Right kidney (tissue), 1 donor: Measurements from ENCODE around the gene ZBTB42.

Source experiments
- DNase-seq: peaks from one replicate; pipeline ENCODE4 v3.0.0-alpha.2; 2016

The ZBTB42 gene

DNA sequence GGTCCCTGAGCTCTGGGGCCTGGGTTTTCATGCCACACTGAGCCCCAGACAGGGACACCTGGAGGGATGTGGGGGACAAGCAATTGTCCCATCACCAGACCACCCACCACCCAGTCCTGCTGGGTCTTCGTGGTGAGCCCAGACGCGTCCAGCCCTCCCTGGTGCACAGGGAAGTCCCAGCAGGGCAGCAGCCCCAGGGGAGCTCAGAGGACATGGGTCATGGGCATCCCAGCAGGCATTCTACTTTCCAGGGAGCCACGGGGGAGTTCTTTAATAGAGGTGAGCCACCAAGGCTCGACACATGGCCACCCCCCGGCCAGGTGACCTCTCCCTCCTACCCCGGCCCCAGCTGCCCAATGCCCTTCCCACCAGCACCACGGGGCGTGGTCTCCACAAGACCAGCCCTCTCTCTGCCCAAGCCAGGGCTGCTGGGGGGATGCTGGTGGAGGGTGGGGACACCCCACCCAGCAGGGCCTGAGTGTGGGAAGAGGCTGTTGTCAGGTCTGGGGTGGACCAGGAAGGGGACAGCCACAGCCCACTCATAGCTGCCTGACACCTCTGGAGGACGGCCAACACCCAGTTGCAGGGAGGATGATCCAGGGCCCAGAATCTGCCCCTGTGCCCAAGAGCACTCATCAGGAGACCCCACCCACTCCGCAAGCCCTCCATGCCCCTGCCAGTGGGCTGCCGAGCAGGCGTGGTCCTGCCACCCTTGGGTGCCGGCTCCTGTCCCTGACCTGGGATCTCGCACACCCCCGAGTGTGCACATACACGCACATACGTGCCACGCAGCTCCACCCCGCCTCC is 19.4 kb upstream of the ZBTB42 start:
- DNase-seq: no peak

DNA sequence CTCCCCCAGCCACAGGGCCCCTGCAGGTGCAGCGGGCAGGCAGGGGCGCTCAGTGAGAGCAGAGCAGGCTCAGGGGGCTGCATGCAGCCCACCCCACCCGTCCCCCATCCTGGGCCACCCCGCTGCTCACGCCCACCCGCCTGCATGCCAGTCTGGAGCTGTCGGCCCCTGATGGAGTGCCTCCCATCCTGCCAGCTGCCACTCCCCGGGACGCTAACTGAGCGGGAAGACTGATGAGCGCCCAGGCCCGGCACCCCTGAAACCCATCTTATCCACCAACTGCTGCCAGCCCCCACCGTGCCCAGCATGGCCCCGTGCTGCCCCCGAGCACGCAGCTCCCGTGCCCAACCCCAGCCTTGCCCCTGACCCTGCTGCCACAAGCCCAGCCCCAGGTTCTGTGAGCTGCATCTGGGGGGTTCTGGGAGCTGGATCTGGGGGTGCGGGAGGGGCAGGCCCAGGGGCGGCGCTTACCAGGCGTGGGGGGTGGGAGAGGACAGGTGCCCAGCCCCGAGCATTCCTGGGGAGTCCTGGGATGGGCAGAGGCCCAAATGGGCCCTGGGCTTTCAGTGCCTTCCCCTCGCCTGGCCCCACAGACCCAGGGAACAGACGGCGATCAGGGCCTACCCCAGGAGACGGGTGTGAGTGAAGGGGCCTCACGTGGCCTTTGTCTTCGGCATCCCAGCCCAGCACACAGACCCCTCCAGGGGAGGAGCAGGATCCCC is 18.7 kb upstream of the ZBTB42 start:
- DNase-seq: no peak

DNA sequence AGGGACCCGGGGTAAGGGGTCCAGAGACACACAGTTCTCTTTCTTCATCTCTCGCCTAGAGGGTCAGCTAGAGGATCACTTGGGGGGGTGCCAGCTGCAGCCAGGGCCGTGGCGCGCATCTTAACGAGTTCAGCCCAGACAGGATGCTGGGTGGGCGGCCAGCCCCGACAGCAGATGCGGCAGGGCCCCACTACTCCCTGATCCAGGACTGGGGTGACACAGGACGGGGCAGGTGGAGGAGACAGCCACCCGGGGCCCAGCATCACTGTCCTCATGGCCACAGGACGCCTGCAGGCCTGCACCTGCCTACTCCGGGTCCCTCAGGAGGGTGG is 18.1 kb upstream of the ZBTB42 start:
- DNase-seq: no peak

DNA sequence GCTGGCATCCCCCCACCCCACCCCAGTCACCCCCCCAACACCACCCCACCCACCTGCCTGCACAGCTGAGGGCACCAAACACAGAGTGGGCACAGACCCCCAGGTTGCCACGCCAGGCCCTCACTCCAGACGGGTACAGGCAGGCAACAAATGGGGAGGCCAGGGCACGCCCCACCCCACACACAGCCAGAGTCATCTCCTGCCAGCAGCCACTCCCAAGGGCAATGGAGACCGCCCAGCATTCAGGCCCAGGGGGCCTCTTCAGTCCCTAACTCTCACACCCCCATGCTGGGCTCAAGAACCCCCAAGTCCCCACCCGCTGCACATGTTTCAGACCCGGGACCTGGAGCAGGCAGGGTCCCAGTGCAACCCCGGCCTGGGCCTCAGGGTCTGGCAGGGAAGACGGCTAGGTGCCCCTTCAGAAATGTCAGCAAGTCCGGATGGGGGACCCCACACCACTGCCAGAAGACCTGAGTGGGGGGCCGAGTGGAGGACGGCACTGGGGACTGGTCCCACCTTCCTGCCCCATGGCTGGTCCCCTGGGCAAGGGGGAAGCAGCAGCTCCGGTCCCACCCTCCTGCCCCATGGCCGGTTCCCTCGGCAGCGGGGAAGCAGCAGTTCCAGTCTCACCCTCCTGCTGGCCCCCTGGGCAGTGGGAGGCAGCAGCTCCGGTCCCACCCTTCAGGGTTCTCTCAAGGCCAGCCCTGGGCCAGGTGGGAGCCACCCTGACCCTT is 17.2 kb upstream of the ZBTB42 start:
- DNase-seq: no peak

DNA sequence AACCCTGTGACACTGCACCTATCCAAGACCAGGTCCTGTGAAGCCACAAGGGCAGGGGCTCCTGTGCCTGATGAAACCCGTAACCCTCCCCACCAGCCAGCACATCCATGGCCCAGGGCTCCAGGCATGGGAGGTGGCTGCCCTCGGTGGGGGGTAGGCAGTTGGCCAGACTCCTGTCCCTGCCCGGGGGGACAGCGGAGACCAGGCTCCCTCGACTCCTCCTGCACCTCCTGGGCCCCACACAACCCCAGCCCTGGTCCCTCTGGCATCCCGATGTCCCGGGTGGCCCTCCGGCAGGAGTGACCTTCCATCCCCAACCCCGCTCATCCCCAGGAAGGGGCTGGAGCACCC is 16.7 kb upstream of the ZBTB42 start:
- DNase-seq: no peak

DNA sequence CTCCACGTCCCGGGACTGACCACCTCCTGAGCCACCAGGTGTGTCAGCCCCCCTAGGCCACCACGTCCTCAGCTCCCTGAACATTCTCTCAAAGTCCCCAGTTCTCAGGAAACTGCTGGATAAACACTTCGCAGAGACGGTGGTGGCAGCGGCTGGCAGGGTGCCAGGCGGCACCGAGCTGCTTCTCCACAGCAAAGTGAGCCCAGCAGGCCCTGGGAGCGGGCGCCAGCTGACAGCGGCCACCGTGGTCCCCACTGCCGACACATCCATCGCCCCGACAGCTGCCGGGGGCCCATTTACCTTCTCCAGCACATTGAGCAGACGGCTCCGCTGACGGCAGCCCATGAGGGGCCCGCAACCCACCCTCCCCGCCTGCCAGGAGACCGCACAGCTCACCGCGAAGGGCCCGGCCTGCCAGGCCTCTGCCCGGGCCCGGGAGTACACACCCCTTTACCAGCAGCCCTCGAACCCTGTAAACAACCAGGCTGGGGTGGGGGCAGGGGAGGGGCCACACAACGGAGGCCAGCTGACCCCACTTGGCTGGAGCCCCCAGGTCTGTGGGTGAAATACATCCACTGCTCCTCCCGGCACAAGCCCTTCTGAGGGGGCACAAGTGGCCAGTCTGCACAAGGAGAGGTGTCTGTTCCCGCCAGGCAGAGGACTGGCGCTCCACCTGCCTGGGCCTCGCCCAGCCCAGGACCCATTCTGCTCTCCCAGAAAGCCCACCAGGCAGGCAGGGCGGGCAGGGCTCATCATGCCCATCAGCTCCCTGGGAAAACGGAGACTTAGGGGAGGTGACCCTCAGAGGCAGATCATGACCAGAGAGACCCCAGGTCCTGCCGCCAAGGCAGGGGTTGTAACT is 15.8 kb upstream of the ZBTB42 start:
- DNase-seq: no peak

DNA sequence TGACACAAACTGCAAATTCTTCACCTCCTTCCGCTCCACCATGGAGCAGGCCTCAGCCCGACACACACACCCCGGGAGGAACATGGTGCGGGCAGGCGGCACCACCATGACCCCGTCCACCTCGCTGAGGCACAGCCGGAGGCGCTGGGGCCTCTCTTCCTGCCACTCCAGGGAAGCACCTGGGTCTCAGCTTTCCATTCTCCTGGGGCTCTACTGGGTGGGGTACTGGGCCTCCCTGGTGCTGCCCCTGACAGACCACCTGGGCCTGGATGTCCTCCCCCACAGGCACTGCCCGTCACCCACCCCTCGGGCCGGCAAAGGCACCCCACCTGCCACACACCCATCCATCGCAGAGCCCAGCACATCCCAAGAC is 15.2 kb upstream of the ZBTB42 start:
- DNase-seq: no peak

DNA sequence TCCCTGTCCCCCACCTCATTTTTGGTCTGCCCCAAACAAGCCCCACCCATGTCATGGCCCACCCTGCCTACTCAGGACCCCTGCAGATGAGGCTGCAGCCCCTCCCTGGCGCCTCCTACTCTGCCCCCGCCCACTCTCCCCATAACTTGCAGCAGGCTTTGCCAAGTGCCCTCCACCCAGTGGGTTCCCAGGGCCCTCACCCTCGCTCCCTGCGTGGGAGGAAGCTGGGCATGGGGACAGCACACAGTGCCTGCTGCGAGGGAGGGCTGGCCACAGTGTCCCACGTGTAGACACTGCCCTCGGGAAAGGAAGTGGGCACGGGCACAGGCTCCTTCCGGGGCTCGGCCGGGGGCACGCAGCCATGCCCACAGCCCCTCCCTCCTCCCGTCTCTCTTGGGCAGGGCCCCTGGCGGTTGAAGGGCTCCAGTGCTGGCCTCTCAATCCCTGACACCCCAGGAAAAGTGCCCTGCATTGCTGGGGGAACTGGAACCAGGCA is 14.8 kb upstream of the ZBTB42 start:
- no peak for DNase-seq

DNA sequence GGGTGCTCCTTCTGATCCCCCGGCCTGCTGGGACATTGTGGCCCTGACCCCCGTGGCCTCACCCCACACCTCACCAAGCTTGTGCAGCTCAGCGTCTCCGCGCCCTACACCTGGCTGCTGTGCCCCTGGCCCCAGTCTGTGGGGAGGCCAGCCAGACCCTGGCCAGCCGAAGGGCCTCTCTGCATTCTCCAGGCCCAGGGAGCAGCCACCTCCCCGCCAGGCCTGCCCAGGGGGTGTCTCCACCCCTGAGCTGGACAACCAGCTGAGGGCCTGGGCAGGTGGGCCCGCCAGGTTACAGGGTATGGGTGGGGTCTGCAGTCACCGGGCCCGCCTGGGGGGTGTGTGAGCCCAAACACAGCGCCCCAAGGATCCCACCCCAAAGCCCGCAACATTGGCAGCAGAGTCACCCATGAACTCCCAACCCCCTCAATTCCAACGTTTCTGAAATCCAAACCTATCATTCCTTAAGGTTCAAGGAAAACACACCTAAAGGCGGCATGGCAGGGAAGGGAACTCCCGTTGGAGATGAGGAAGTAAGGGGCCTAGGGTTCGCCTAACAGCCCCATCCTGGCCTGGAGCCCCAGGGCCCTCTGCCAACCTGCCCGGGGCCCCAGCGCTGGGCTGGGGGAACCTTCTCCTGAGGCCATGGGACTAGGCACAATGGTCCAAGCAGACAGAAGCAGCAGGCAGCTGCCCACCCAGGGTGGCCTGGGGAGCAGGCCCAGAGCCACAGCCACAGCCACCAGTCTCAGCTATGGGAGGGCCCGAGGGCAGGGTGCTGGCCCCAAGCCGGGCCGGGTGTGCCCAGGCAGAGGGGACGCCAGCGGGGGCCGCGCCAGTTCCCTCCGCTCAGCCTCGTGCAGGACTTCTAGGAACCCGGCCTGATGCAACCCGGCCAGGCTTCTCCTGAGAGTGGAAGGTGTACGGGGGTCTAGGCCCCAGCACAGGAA is 13.9 kb upstream of the ZBTB42 start:
- DNase-seq: no peak

DNA sequence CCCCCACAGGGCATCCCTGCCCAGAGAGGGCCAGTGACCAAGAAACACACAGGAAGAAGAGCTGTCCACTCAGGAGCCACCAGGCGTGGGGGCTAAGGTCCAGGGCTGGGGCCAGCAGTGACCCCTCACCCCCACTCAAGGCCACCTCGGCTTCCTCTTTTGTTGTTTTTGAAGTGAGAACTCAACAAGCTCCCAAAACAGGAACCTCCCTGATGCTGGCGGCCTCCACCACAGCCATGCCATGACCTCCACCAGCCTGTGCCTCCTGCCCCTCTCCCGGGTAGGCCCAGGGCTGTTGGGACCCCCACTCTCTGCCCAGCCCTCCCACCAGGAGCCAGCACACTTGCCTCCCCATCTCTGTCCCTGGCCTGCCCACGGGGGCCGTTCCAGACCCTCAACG is 13.2 kb upstream of the ZBTB42 start:
- DNase-seq: no peak

DNA sequence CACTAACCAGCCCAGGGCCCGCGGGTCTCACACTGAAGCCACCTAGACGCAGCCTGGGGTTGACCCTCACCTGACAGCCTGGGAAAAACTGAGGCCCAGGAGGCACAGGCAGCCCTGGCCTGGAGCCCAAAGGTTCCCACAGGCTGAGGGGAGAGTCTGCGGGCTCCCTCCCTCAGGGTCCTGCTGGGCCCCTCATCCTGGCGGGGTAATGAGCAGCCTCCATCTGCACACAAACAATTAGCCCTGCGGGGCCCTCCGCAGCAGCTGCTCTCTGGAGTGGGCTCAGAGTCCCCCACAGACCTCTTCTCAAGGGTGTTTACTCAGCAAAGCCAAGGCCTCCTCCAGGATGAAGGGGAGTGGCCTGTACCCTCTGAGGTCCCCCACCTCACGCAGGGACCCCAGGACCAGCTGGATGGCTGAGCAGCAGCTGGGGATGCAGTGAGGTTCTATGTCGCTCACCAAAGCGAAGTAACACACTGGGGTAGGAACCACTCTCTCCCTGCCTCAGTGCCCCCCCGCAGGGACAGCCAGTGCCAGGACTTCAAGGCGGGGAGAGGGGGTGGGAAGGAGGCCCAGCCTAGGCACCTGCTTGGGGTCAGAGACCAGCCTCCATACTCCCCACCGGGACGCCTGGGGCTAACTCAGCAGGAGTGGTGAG is 12.6 kb upstream of the ZBTB42 start:
- no peak for DNase-seq

DNA sequence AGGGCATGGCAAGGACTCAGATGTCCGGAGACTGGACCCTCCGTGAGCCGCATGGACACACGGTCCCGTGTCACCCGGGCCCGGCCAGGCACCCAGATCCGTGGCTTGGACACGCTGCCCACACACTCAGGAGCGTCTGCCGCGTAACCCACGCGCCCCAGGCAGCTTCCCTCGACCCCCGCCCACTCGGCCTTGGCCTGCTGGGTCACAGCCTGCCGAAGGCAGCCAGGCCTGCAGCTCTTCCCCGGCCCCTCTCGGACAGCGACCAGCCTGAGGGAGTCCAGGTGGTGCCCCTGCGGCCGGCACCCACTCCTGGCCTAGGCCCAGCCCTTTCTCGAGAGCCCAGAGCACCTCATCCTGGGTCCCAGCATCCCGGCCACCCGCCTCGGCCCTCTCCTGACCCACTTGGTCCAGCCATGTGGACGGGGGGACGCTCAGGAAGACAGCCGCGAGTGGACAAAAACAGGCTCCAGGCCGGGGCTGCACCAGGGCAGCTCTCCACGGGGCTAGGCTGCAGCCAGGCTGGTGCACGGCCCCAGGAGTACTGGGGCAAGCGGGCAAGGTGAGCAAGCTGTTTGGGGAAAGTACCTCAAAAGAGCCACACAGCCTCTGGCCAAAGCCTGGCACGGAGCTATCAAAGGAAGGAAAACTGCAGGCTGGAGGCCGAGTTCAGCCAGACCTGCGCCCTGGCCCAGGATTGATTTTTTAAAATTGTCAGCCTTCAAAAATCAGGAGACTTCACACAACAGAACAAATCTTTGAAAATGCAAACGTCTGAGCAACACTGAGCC is 11.8 kb upstream of the ZBTB42 start:
- no peak for DNase-seq

DNA sequence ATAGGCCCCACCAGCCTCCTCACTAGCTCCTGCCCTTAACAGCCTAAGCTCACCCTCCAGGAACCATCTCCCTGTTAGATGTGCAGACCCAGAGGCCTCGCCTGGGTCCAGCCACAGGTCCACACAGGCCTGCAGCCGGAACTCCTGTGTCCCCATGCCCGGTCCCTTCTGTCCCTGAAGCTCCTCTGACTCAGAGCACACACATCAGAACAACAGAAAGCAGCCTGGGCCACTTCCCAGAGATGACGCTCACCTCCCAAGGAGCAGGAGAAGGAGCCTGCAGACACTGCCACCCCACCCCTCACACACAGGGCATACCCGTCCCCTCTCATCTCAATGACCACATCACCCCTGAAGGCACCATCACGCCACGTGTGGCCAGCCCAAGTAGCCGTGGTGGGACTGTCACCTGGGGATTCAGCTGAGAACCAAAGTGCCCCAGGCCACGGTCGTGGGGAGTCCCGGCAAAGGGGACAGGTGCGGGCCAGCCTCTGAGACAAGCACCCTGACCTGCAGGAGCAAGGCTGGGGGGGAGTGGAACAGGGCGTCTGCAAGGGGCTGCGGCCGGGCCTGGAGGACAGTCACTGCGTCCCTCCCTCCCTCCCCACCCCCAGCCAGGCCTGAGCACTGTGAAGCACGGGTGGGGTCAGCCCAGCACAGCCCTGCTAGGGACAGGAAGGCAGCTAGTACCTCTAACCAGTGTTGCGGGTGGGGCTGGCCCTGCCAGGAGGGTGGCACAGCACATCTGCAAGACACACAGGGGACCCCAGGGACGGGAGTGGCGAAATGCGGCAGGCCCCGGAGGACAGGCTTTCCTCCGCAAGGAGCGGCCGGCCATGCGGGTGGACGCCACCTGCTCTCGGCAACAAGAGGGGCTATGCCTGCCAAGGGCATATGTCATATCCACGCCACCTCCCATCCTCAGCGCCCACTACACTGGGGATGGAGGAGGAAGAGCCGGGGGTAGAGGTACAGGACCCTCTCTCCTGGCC is 10.9 kb upstream of the ZBTB42 start:
- DNase-seq: no peak

DNA sequence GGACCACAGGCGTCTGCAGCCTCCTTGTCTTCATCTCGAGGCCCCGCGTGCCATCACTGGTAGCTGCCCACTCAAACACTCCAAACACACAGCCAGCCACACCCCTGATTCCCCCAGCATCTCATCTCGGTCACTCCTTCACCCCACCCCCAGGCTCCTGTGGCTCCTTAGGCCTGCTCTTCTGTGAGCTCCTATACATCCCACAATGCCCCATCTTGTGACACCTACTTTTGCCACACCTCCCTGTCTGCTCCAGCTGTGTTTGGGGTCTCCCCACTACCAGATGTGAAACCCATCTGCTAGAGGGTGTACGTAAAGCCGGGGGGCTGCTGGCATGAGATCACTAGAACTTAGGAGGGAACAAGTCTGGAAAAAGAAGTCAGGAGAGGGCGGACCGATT is 9.5 kb upstream of the ZBTB42 start:
- DNase-seq: no peak

DNA sequence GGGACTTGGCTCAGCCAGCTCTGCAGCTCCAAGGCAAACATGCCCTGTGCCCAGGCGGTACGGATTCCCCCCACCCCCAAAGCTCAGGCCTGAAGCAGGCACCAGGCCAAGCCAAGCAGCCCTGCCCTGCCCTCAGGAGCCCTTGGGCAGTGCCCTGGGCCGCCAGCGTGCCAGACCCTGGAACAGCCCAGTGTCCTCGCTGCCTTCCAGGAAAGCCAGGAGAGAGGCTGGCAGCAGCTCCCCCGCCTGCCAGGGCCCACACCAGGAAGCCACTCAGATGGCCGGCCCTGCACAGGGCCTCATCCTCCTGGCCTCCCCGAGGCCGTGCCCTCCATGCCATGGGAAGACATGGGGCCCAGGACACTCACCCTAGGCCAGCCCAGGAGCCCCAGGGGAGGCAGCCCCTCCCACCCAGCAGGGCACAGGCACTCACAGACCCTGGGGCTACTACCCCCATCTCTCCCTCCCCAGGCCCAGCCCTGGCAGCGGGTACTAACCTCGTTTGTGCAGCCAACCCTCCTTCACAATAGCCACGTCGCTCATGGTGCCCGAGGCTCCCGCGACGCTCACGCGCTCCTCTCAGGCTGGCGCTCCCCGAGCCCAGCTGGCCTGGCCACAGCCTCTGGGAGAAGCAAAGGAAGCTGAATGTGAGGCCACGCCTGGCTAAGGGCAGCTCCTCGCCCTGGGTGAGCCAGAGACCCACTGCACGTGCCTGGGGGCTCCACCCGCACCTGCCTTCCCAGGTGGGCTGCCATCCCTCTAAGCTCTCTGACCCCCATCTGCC is 8.6 kb upstream of the ZBTB42 start:
- no peak for DNase-seq

DNA sequence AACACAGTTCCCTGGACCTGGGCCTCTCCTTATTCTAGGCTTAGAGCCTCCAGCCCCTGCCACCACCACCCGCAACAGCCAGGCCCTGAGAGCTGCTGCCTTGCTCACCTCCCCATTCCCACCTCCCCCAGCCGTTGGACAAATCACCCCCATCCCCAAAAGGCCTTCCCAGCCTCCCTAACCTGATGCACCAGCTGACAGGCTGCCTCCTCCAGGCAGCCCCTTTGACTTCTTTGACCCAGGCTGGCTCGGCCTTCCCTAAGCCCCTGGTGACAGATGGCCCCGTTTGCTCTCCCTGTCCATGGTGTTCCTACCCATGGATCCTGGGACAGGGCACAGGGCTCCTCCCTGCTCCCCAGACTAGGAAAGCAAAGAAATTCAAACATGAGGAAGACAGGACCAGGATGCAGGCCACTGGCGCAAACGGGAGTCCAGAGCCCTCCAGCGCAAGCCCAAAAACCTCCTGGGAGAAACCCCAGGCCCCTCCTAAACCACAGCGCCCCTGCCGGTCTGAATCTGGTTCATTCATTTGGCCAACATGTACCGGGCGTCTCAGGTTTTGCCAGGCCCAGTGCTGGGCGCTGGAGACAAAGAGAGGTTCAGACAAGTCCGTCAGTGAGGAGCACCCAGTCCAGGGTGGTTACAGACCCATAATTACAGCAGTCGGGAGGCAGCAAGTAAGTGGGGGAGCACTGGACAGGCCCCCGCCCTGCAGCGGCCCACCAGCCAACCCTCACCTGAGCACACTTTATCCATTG is 7.8 kb upstream of the ZBTB42 start:
- DNase-seq: no peak

DNA sequence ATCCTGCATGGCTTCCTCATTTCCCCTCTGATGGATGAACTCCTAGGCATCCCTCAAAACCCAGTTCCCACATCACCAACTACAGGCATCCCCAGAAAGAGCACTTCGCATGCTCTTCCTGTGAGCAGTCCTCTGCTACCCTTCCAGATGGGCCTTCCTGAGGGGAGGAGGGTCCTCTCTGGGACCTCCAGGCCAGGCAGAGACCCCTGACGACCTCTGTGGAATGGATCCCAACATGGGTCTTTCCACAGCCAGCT is 7.3 kb upstream of the ZBTB42 start:
- DNase-seq: no peak
